ENCODE results near the gene ZNF133.

The ZNF133 gene

GRCh38 chr20:18267815-18268214 lies 20.5 kb upstream of the ZNF133 start:
- TF ChIP-seq CREB1 (IDR thresholded peaks at IDR 0.05; ENCODE audit: low read depth) (no peak), YY1 (IDR thresholded peaks at IDR 0.05; ENCODE audit: low read depth) (no peak), TCF12 (IDR thresholded peaks at IDR 0.05; ENCODE audit: low read depth) (no peak), EP300 (IDR thresholded peaks at IDR 0.05; ENCODE audit: borderline replicate concordance) (peak; percentile 55; the same call in 1 of the 2 replicates), EGR1 (IDR thresholded peaks at IDR 0.05) (no peak), RAD21 (IDR thresholded peaks at IDR 0.05; ENCODE audit: low read depth) (no peak), TAF1 (IDR thresholded peaks at IDR 0.05; ENCODE audit: low read depth) (no peak), NFIC (IDR thresholded peaks at IDR 0.05) (peak; percentile 6; the same call in 1 of the 2 replicates), REST (IDR thresholded peaks at IDR 0.05; ENCODE audit: low read depth) (no peak), TEAD4 (IDR thresholded peaks at IDR 0.05) (peak; percentile 38; the same call in 1 of the 2 replicates), USF1 (IDR thresholded peaks at IDR 0.05) (no peak), MAX (IDR thresholded peaks at IDR 0.05) (no peak; the same call in 1 of the 2 replicates), CEBPB (IDR thresholded peaks at IDR 0.05) (no peak)

GRCh38 chr20:18271160-18271559 lies 17.2 kb upstream of the ZNF133 start:
- TF ChIP-seq REST (IDR thresholded peaks at IDR 0.05; ENCODE audit: low read depth), result no peak

- no peak for TF ChIP-seq REST (IDR thresholded peaks at IDR 0.05; ENCODE audit: low read depth)
- TF ChIP-seq CREB1 (IDR thresholded peaks at IDR 0.05; ENCODE audit: low read depth), result no peak
- TF ChIP-seq EP300 (IDR thresholded peaks at IDR 0.05; ENCODE audit: borderline replicate concordance), result no peak
- no peak for TF ChIP-seq MAX (IDR thresholded peaks at IDR 0.05)
- TF ChIP-seq ZBTB7A (IDR thresholded peaks at IDR 0.05; ENCODE audit: low read depth), result no peak
- TF ChIP-seq EGR1 (IDR thresholded peaks at IDR 0.05), result no peak
- no peak for TF ChIP-seq FOXM1 (IDR thresholded peaks at IDR 0.05; ENCODE audit: borderline replicate concordance, low read depth)
- no peak for TF ChIP-seq RAD21 (IDR thresholded peaks at IDR 0.05; ENCODE audit: low read depth)
- TF ChIP-seq NFIC (IDR thresholded peaks at IDR 0.05), result no peak
- no peak for TF ChIP-seq TEAD4 (IDR thresholded peaks at IDR 0.05)
- no peak for TF ChIP-seq TAF1 (IDR thresholded peaks at IDR 0.05; ENCODE audit: low read depth)
- no peak for TF ChIP-seq CEBPB (IDR thresholded peaks at IDR 0.05)
Observed at GRCh38 chr20:18272451-18272850, 15.9 kb upstream of the ZNF133 start.

GRCh38 chr20:18273738-18274137 lies 14.6 kb upstream of the ZNF133 start:
- no peak for TF ChIP-seq EP300 (IDR thresholded peaks at IDR 0.05; ENCODE audit: borderline replicate concordance)
- 0 out of 2 replicates have a peak, but pooled peaks have one; percentile 19 for TF ChIP-seq NFIC (IDR thresholded peaks at IDR 0.05)
- TF ChIP-seq TEAD4 (IDR thresholded peaks at IDR 0.05), result no peak
- no peak for TF ChIP-seq REST (IDR thresholded peaks at IDR 0.05; ENCODE audit: low read depth)
- no peak for TF ChIP-seq MAX (IDR thresholded peaks at IDR 0.05)
